GM18909 (cell line): ENCODE results near the gene EHD1.

Source experiments
- ATAC-seq: cut with Tn5 transposase; IDR thresholded peaks from one replicate; pipeline ENCODE4 v1.9.1; 2021; ENCODE audit warnings: mild to moderate bottlenecking; ENCODE audit not compliant: unreplicated experiment, poor library complexity

The EHD1 gene

GRCh38 chr11:64875369-64876228, 2.8 kb downstream of the EHD1 start:
- no peak for ATAC-seq

- ATAC-seq = no peak
Observed at GRCh38 chr11:64874308-64875240, 3.8 kb downstream of the EHD1 start.

- no peak for ATAC-seq
Observed at GRCh38 chr11:64872790-64873488, 5.5 kb downstream of the EHD1 start.

DNA sequence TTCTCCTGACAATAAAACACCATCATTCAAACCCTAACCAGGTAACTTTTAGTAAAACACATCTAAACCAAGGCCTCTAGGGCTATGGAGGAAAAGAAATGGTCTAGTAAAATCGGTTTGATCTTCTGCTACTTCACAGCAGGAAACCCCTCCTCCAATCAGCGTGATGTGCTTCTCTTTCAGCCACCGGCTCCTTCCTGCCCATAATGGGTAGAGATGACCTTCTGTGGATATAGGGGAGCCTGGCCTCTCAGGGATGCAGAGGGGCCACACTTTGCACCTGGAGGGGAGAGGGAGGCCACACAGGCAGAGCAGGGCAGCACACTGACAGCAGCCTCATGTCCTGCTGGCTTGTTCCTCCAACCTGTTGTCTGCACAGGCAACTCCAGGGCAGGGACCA, 6.9 kb downstream of the EHD1 start:
- ATAC-seq = no peak

- ATAC-seq = no peak
Observed at GRCh38 chr11:64870893-64871466, 7.4 kb downstream of the EHD1 start.

GRCh38 chr11:64870176-64870892, 8.1 kb downstream of the EHD1 start:
- no peak for ATAC-seq

DNA sequence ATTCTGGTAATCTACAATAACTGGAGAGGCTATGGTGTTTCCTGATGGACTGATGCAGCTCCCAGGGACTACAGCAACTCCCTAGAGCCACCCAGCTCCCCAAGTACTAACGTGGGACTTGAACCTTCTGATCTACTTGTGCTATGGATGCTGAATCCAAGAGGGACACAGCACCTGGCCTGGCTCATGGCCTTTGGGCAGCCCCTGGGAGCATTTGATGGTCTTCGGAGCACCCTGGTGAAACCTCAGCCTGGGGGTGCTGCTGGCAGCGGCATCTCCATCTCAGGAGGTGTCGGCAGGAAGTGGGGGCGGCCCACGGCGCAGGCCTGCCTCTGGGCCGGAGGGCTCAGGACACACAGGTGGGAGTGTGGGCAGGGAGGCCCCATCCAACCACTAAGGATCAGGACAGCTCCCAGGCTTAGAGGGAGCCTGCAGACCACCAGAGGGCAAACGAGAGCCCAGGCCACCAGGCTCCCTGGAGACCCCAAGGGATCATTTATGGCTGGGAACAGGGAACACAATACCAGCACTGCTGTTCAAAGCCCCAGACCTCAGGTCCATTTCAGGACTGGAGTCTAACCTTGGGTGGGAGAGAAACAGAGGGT, 8.7 kb downstream of the EHD1 start:
- ATAC-seq = no peak

DNA sequence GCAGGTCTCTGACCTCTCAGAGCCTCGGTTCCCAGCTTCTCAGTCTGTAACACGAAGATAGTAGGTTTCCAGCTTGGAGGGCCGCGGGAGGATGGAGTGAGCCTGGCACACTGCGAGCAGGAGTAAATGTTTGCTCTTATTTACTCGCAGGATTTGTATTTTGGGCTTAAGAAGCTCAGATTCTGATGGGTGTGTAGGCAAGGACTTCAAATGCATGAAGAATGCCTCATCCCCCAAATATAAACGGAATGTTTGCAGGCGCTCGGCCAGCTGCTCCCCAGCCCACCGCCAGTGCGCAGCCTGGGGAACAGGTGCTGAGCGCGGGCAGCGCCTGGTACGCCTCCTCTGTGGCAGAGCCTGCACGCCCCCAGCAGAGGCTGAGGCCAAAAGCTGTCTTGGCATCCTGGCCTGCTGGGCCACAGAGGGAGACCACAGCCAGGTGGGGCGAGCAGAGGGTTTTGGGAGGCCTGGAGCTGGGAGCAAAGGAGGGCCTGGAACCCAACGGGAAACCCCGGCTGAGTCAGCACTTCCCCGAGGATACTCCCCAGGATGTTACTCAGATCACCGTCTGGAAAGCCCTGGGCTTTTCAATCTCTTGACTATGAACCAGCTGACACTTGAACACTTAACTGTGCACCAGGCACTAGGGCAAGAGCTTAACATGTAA, 9.4 kb downstream of the EHD1 start:
- ATAC-seq = no peak

DNA sequence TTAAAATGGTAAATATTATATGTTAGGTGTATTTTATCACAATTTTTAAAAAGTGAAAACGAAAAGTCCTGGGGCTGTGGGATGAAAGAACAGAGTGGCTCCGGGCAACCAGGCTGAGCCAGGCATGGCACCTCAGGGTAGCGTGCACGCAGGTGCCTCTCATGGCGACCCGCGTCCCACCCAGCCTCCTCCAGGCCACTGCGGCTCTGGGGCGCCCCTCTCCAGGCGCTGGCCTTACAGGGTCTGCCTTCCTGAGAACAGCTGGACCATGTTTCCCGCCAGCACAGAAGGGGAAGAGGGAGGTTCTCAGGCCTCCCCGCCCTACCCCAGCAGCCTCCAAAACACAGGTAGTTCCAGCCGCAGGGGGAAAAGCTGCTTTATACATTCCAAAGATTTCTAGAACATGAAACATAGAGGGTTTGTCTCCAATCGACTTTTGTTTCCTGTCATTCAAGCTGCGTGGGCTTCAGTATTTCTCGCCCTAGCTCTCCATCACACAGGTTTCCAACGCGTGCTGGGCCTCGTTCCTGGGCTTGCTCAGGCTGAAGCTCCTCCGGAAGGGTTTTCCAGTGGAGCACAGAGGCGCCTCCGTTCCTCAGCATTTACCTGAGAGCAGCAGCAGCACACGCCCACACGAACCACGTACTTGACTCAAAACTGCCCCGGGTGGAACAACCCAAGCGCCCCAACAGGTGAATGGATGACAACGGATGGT, 10.5 kb downstream of the EHD1 start:
- no peak for ATAC-seq

DNA sequence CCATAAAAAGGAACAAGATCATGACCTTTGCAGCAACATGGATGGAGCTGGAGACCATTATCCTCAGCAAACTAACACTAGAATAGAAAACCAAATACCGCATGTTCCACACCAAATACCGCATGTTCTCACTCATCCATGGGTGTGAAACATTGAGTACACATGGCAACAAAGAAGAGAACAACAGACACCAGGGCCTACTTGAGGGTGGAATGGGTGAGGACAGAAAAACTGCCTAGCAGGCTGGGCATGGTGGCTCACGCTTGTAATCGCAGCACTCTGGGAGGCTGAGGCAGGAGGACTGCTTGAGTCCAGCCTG, 12.3 kb downstream of the EHD1 start:
- ATAC-seq = no peak

DNA sequence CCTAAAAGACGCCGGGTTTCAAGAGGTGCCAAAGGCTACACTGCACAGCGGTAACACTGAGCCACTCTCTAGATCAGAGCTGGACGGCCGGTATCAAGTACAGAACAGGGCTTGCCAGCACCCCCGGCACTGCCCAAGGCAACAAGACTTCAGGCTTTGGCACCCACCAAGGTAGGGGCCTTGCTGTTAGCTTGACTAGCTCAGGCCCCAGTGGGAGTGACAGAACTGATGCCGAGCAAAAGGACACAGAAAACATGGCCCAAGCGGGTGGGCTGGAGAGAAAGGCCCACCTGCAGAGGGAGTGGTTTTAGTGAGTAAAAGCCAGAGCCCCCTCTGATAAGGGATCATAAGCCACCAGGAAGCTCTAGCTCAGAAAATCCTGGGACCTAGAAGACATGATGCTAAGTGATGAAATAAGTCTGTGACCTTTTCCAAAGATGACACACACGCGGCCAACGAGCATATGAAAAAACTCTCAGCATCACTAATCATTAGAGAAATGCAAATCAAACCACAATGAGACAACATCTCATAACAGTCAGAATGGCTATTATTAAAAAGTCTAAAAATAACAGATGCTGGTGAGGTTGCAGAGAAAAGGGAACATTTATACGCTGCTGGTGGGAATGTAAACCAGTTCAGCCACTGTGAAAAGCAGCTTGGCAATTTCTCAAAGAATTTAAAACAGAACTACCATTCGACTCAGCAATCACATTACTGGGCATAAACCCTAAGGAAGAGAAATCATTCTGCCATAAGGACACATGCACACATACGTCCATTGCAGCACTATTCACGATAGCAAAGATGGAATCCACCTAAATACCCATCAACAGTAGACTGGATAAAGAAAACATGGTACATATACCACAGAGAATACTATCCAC, 12.9 kb downstream of the EHD1 start:
- ATAC-seq = peak; percentile 40

GRCh38 chr11:64864473-64865285, 13.7 kb downstream of the EHD1 start:
- ATAC-seq = peak; percentile 20

GRCh38 chr11:64864135-64864472, 14.3 kb downstream of the EHD1 start:
- no peak for ATAC-seq

- ATAC-seq = no peak
Observed at GRCh38 chr11:64863391-64864060, 14.9 kb downstream of the EHD1 start.

- ATAC-seq = no peak
Observed at GRCh38 chr11:64862987-64863390, 15.4 kb downstream of the EHD1 start.
